ENCODE results near the gene CNDP1.

DNA sequence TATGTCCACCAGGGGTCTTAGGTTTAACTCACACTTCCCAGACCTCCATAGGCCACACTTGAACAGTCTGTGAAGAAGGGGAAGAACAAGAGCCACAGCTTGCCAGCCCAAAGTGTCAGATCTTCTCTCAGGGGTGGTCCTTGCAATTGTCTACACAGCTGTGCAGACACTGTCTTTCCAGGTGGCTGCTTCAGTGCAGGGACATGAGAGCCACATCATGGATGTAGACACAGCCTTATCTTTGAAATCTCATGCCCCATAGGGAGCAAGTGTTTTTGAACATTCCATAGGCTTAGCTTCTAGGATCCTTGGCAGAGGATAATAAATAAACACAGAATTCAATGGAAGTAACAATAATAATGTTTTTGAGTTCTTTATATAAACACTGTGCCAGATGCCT, 70.1 kb downstream of the CNDP1 start:
- TF ChIP-seq, protein P1, sequence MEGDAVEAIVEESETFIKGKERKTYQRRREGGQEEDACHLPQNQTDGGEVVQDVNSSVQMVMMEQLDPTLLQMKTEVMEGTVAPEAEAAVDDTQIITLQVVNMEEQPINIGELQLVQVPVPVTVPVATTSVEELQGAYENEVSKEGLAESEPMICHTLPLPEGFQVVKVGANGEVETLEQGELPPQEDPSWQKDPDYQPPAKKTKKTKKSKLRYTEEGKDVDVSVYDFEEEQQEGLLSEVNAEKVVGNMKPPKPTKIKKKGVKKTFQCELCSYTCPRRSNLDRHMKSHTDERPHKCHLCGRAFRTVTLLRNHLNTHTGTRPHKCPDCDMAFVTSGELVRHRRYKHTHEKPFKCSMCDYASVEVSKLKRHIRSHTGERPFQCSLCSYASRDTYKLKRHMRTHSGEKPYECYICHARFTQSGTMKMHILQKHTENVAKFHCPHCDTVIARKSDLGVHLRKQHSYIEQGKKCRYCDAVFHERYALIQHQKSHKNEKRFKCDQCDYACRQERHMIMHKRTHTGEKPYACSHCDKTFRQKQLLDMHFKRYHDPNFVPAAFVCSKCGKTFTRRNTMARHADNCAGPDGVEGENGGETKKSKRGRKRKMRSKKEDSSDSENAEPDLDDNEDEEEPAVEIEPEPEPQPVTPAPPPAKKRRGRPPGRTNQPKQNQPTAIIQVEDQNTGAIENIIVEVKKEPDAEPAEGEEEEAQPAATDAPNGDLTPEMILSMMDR (IDR thresholded peaks at IDR 0.05): no peak
- TF ChIP-seq EZH2 (IDR thresholded peaks at IDR 0.05): no peak
